IPS DF 19.7 (cell line): ENCODE data around the gene MGLL.

Experiments used
- DNase-seq: peaks from one replicate; pipeline ENCODE4 v3.0.0-alpha.2; 2013; ENCODE audit warnings: low read depth, low spot score

The MGLL gene

GRCh38 chr3:127789990-127790881, 32.1 kb downstream of the MGLL start:
- DNase-seq: no peak

- DNase-seq: no peak
Observed at GRCh38 chr3:127789051-127789450, 33.3 kb downstream of the MGLL start.

GRCh38 chr3:127788451-127788909, 33.8 kb downstream of the MGLL start:
- no peak for DNase-seq

GRCh38 chr3:127787571-127788365, 34.5 kb downstream of the MGLL start:
- no peak for DNase-seq

GRCh38 chr3:127787071-127787490, 35.2 kb downstream of the MGLL start:
- DNase-seq: no peak

- DNase-seq: no peak
Observed at GRCh38 chr3:127786353-127787070, 35.8 kb downstream of the MGLL start.

- DNase-seq: no peak
Observed at GRCh38 chr3:127785711-127786265, 36.5 kb downstream of the MGLL start.

- DNase-seq: no peak
Observed at GRCh38 chr3:127784865-127785710, 37.2 kb downstream of the MGLL start.

- DNase-seq: no peak
Observed at GRCh38 chr3:127784283-127784682, 38.0 kb downstream of the MGLL start.

- DNase-seq: no peak
Observed at GRCh38 chr3:127783642-127784160, 38.6 kb downstream of the MGLL start.

- no peak for DNase-seq
Observed at GRCh38 chr3:127783166-127783565, 39.1 kb downstream of the MGLL start.

- DNase-seq: no peak
Observed at GRCh38 chr3:127781411-127782001, 40.8 kb downstream of the MGLL start.

GRCh38 chr3:127780536-127781400, 41.5 kb downstream of the MGLL start:
- DNase-seq: no peak

GRCh38 chr3:127779747-127780146, 42.6 kb downstream of the MGLL start:
- DNase-seq: no peak

- DNase-seq: no peak
Observed at GRCh38 chr3:127777921-127778656, 44.2 kb downstream of the MGLL start.

GRCh38 chr3:127777332-127777731, 45.0 kb downstream of the MGLL start:
- no peak for DNase-seq

GRCh38 chr3:127776347-127776746, 46.0 kb downstream of the MGLL start:
- DNase-seq: no peak

- no peak for DNase-seq
Observed at GRCh38 chr3:127775398-127776109, 46.8 kb downstream of the MGLL start.
